ENCODE measurements around the gene TCP10L.
"Not testable (repeated sequence)": the region's sequence is repeated elsewhere in the genome, so short reads cannot be mapped to it uniquely, and the experiment has no call there.

Gene TCP10L

DNA sequence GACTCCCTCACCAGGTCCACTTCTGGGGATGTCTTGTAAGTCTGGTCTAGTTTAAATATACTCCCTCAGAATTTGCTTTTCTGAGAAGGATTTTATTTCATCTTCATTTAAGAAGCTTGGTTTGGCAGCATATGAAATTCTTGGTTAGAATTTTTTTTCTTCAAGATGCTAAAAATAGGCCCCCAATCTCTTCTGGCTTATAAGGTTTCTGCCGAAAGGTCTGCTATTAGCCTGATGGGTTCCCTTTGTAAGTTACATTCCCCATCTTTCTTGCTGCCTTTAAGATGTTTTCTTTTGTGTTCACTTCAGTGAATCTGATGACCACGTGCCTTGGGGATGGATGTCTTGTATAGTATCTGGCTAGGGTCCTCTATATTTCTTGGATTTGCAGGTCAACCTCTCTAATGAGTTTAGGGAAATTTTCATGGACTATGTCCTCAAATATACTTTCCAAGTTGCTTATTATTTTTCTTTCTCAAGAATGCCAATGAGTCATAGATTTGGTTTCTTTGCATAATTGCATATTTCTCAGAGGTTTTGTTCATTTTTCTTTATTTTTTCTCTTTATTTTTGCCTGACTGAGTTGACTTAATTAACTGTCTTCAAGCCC lies 19.4 kb downstream of the TCP10L start:
- no peak overlapping the region for H3K4me3 ChIP-seq (ENCODE audit: low read depth, low read length)
- TF ChIP-seq CTCF (IDR thresholded peaks at IDR 0.05; ENCODE audit: borderline replicate concordance, insufficient read depth, low read depth, low read length), result no peak

- no peak for TF ChIP-seq CTCF (IDR thresholded peaks at IDR 0.05; ENCODE audit: borderline replicate concordance, insufficient read depth, low read depth, low read length)
- H3K4me3 ChIP-seq (ENCODE audit: low read depth, low read length), result no peak overlapping the region
These were observed 22.4 kb downstream of the TCP10L start for GRCh38 chr21:32562915-32563314.

GRCh38 chr21:32562426-32562825 lies 22.9 kb downstream of the TCP10L start:
- no peak overlapping the region for H3K4me3 ChIP-seq (ENCODE audit: low read depth, low read length)
- no peak for TF ChIP-seq CTCF (IDR thresholded peaks at IDR 0.05; ENCODE audit: borderline replicate concordance, insufficient read depth, low read depth, low read length)

DNA sequence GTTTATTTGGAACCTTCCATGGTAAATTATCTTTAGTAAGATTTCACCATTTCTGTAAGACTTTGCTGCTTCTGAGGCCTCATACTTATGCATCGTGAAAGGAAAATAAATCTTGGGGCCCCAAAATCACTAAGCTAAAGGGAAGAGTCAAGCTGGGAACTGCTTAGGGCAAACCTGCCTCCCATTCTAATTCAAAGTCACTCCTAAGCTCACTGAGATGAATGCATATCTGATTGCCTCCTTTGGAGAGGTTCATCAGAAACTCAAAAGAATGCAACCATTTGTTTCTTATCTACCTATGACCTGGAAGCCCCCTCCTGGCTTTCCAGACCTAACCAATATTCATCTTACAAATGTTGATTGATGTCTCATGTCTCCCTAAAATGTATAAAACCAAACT lies 23.8 kb downstream of the TCP10L start:
- H3K4me3 ChIP-seq (ENCODE audit: low read depth, low read length), result not testable (repeated sequence)

DNA sequence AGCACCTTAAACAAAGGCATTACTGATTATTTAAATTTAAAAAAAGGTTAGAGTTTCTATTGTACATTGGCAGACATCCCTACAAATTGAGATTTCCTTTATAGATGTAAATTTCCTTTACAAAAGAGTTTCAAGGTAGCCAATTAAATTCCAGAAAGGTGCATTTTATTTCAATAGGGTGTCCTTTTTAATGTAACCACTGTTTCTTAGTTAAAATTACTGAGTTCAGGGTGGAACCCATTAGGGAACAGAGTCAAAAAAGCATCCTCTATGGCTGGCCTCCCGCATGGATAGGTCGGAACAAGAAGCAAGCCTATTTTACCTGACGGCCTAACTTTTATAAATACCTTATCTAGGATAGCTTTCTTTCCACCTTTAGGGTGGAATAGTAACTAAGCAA lies 24.4 kb downstream of the TCP10L start:
- no peak overlapping the region for H3K4me3 ChIP-seq (ENCODE audit: low read depth, low read length)
- no peak for TF ChIP-seq CTCF (IDR thresholded peaks at IDR 0.05; ENCODE audit: borderline replicate concordance, insufficient read depth, low read depth, low read length)

DNA sequence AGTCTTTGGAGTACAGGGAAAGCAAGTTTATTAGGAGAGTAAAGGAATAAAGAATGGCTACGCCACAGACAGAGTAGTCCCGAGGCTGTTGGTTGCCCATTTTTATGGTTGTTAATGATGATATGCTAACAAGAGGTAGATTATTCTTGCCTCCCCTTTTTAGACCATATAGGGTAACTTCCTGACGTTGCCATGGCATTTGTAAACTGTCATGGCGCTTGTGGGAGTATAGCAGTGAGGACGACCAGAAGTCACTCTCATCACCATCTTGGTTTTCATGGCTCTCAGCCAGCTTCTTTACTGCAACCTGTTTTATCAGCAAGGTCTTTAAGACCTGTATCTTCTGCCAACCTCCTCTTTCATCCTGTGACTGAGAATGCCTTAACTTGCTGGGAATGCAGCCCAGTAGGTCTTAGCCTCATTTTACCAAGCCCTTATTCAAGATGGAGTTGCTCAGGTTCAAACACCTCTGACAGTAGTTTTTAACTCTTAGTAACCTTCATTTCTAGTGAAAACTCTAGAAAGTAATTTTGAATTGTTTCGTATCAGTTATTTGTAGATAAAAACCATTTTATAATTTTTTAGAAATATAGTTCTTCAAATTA lies 26.2 kb downstream of the TCP10L start:
- H3K4me3 ChIP-seq (ENCODE audit: low read depth, low read length), result no peak overlapping the region
- TF ChIP-seq CTCF (IDR thresholded peaks at IDR 0.05; ENCODE audit: borderline replicate concordance, insufficient read depth, low read depth, low read length), result no peak

- H3K4me3 ChIP-seq (ENCODE audit: low read depth, low read length), result no peak overlapping the region
- TF ChIP-seq CTCF (IDR thresholded peaks at IDR 0.05; ENCODE audit: borderline replicate concordance, insufficient read depth, low read depth, low read length), result no peak
These were observed 27.2 kb downstream of the TCP10L start for GRCh38 chr21:32558106-32558505.
